Gastrocnemius medialis (tissue), 4 donors: Measurements from ENCODE around the gene CHCHD6. TPM values are rescaled to one million over a fixed set of nuclear protein-coding genes. Genes with fewer than 3 reads are reported as not detected.

Source experiments
- ATAC-seq, 2 donors: fragments of 150-250 bp; one replicate each; pipeline ENCODE4 v1.9.1; 2016
- DNase-seq, 2 donors: peaks; one replicate each; pipeline ENCODE4 v3.0.0-alpha.2; 2019
- H3K27ac ChIP-seq, 4 donors: fragments of 200-600 bp; sonication (generic); 1 replicate in 1 of 4; 2 replicates in 3 of 4; pipeline ENCODE4 v1.5.1; 2016 to 2018; ENCODE audit warnings: mild to moderate bottlenecking in 2 of 4, moderate library complexity in 1 of 4
- H3K27me3 ChIP-seq, 3 donors: fragments of 200-600 bp; sonication (generic) in 2 of 3; 1 replicate in 1 of 3; 2 replicates in 2 of 3; pipeline versions ENCODE4 v1.5.1 to v1.6.0; 2016 to 2019; ENCODE audit warnings: mild to moderate bottlenecking in 1 of 3, moderate library complexity in 1 of 3
- H3K36me3 ChIP-seq, 2 donors: fragments of 200-600 bp; sonication (generic) in 1 of 2; one replicate each; pipeline ENCODE4 v1.5.1; 2017 to 2018
- H3K4me1 ChIP-seq, 2 donors: fragments of 200-600 bp; sonication (generic) in 1 of 2; one replicate each; pipeline ENCODE4 v1.5.1; 2016 to 2017; ENCODE audit warnings: mild to moderate bottlenecking in 2 of 2
- H3K4me3 ChIP-seq, 4 donors: fragments of 200-600 bp; sonication (generic) in 3 of 4; 1 replicate in 1 of 4; 2 replicates in 3 of 4; pipeline ENCODE4 v1.5.1; 2016 to 2019; ENCODE audit warnings: mild to moderate bottlenecking in 2 of 4
- H3K9me3 ChIP-seq, 3 donors: fragments of 200-600 bp; sonication (generic) in 2 of 3; 1 replicate in 1 of 3; 2 replicates in 2 of 3; pipeline ENCODE4 v1.5.1; 2016 to 2019
- POLR2A ChIP-seq, 2 donors: fragments of 450-650 bp; IDR thresholded peaks; one replicate each; pipeline ENCODE4 v1.6.1; 2017; ENCODE audit warnings: antibody characterized with exemption in 2 of 2, mild to moderate bottlenecking in 2 of 2, moderate library complexity in 2 of 2
- in situ Hi-C, 4 donors: fragments of 200-750 bp; cut with MboI; loops; one replicate each; pipeline versions ENCODE4 v1.15.0 to v1.8.0; 2017; ENCODE audit warnings: low sequenced_read_pairs in 4 of 4
- intact Hi-C: fragments of 100-400 bp; cut with DNase I; formaldehyde crosslinking; loops from one replicate; pipeline ENCODE4 v1.15.1; 2023; ENCODE audit warnings: low total_unique reads
- total RNA-seq, 4 donors: library from RNA; depleted of rRNA; stranded (reverse); fragments of >200 nt; gene quantifications; one replicate each; pipeline versions ENCODE4 v1.1.0 to v1.2.3, GENCODE V29; 2016
- TF ChIP-seq, protein P1 (sequence below), 5 experiments: fragments of 450-650 bp in 3 of 5; fragments of 200-600 bp in 2 of 5; sonication (generic) in 2 of 5; IDR thresholded peaks in 4 of 5; conservative IDR thresholded peaks in 1 of 5; 1 replicate in 4 of 5; 2 replicates in 1 of 5; pipeline ENCODE4 v1.5.1; 2016 to 2019; ENCODE audit warnings: antibody characterized with exemption in 5 of 5, mild to moderate bottlenecking in 3 of 5, moderate library complexity in 3 of 5

Gene CHCHD6
- total RNA-seq, 4 donors from 2014 or later = 2.7 to 4.2 (median 3.4) TPM

DNA sequence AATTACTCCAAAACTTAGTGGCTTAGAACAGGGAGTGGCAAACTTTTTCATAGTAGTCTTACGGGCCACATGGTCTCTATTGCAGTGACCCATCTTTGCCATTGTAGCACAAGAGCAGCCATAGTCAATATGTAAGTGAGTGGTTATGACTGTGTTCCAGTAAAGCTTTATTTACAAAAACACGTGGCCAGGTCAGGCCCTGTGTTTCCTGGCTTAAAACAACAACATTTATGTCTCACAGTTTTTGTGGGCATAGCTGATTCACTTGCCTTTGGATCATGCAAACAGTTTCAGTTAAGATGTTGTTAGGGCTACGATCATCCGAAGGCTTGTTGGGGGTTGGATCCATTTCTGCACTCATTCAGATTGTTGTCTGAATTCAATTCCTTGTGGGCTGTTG is 103.8 kb downstream of the CHCHD6 start:
- TF ChIP-seq, protein P1, sequence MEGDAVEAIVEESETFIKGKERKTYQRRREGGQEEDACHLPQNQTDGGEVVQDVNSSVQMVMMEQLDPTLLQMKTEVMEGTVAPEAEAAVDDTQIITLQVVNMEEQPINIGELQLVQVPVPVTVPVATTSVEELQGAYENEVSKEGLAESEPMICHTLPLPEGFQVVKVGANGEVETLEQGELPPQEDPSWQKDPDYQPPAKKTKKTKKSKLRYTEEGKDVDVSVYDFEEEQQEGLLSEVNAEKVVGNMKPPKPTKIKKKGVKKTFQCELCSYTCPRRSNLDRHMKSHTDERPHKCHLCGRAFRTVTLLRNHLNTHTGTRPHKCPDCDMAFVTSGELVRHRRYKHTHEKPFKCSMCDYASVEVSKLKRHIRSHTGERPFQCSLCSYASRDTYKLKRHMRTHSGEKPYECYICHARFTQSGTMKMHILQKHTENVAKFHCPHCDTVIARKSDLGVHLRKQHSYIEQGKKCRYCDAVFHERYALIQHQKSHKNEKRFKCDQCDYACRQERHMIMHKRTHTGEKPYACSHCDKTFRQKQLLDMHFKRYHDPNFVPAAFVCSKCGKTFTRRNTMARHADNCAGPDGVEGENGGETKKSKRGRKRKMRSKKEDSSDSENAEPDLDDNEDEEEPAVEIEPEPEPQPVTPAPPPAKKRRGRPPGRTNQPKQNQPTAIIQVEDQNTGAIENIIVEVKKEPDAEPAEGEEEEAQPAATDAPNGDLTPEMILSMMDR (IDR thresholded peaks at IDR 0.05 in 4 of 5, conservative IDR thresholded peaks at IDR 0.05 in 1 of 5) = no peak
- no peak for TF ChIP-seq POLR2A (IDR thresholded peaks at IDR 0.05)
- H3K4me3 ChIP-seq = no peak overlapping the region
- H3K4me1 ChIP-seq = no peaks in the 10 kb centered on the region
- H3K36me3 ChIP-seq = no peaks in the 10 kb centered on the region
- H3K9me3 ChIP-seq = no peaks in the 10 kb centered on the region
- in situ Hi-C loops = no loop called here
- ATAC-seq (no peak), DNase-seq (no peak)
- H3K27me3 ChIP-seq = no peaks in the 10 kb centered on the region
- no peak overlapping the region for H3K27ac ChIP-seq
- intact Hi-C loops = no loop called here

DNA sequence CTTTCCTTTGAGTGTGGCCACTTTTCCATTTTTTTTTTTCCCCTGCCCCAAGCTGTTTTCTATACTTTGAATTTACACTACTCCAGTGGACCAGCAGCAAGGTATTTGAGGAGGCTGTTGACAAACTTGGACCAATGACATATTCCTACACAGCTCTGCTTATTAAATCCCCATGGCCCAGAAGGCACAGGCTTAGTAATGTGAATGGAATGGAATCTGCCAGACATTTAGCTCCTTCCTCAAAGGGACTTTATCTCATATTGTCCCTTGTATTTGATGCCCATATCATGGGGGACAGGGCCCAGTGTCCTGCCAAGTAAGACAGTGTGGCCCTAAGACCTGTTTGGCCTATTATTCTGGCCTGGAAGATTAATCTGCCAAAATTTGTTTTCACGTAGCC is 107.5 kb downstream of the CHCHD6 start:
- peaks cover 0 to 4% of the 10 kb centered on the region in 2 donors for H3K4me1 ChIP-seq
- H3K4me3 ChIP-seq = no peak overlapping the region
- in situ Hi-C loops = no loop called here
- H3K9me3 ChIP-seq = no peaks in the 10 kb centered on the region
- ATAC-seq = no peak
- TF ChIP-seq, protein P1 (IDR thresholded peaks at IDR 0.05 in 4 of 5, conservative IDR thresholded peaks at IDR 0.05 in 1 of 5) = no peak
- no peak for TF ChIP-seq POLR2A (IDR thresholded peaks at IDR 0.05)
- H3K27me3 ChIP-seq = no peaks in the 10 kb centered on the region
- no peak for DNase-seq
- H3K36me3 ChIP-seq = no peaks in the 10 kb centered on the region
- intact Hi-C loops = no loop called here
- no peak overlapping the region for H3K27ac ChIP-seq

DNA sequence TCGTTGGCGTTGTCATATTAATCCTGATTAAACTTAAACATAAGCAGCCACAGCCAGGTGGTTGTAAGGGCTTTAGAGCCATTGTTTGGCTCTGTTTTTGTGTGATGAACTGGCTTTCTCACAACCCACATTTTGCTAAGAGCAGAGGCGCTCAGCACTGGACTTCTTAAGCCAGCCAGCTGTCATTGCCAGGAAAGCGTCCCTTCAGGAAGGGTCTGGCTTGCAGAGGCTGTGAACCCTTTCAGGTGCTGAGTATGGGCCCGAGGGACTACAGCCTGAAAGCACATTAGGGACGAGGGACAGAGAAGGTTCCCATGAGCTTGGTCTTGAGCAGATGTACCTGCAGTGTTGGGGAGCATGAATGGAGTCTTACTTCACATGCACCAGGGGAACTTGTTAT is 112.3 kb downstream of the CHCHD6 start:
- H3K36me3 ChIP-seq = no peaks in the 10 kb centered on the region
- DNase-seq (no peak), ATAC-seq (no peak)
- no peak overlapping the region for H3K27ac ChIP-seq
- TF ChIP-seq, protein P1 (IDR thresholded peaks at IDR 0.05 in 4 of 5, conservative IDR thresholded peaks at IDR 0.05 in 1 of 5) = no peak
- no peak for TF ChIP-seq POLR2A (IDR thresholded peaks at IDR 0.05)
- in situ Hi-C loops = no loop called here
- no peaks in the 10 kb centered on the region for H3K27me3 ChIP-seq
- intact Hi-C loops = no loop called here
- no peak overlapping the region for H3K4me3 ChIP-seq
- H3K4me1 ChIP-seq = peaks cover 15 to 18% of the 10 kb centered on the region in 2 donors
- no peaks in the 10 kb centered on the region for H3K9me3 ChIP-seq

DNA sequence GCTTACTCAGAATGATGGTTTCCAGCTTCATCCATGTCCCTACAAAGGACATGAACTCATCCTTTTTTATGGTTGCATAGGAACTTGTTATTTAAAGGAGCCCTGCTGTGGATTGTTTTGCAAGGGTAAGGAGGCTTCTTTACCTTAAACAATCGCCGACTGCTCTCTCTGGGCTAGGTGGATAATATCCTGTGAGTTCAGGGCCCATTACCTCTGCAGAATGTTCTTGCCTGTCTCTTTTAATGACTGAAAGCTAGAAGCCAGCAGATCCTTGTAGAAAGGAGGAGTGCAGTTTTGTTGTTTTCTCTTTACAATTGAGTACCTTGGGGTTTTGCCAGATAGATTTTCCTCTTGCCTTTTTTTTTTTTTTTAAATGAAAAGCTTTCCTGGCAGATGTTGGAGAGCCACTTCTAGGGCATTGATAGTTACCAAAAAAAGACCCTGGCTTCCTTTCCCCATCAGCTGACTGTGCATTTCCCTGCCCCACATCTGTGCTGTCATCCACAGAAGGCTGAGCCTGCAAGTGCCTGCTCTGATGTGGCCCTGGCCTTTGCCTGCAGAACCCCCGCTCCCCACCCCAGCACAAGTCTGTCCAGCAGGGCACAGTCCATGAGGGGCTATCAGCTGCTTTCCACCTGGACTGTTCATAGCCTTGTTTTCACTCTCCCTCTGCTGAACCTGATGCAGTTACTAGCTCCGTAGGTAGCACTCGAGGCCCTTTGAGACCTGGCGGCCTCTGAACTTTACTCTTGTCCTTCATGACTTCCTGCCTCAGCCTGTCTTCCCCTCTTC is 113.1 kb downstream of the CHCHD6 start:
- Histone ChIP-seq H3K4me1 (peaks cover 15 to 18% of the 10 kb centered on the region in 2 donors), H3K27ac (no peak overlapping the region), H3K27me3 (no peaks in the 10 kb centered on the region), H3K9me3 (no peaks in the 10 kb centered on the region), H3K4me3 (no peak overlapping the region), H3K36me3 (no peaks in the 10 kb centered on the region)
- DNase-seq = no peak
- intact Hi-C loops (no loop called here), in situ Hi-C loops (no loop called here)
- TF ChIP-seq POLR2A (IDR thresholded peaks at IDR 0.05) = no peak
- TF ChIP-seq, protein P1 (IDR thresholded peaks at IDR 0.05 in 4 of 5, conservative IDR thresholded peaks at IDR 0.05 in 1 of 5) = no peak
- ATAC-seq = no peak
